HCT116 (cell line): Measurements from ENCODE around the gene MYOM1. TPM values are rescaled to one million over a fixed set of nuclear protein-coding genes. Genes with fewer than 3 reads are reported as not detected.

ENCODE experiments used
- ATAC-seq: fragments of 200-7000 bp; cut with Tn5 transposase; 2 replicates; pipeline ENCODE4 v1.9.1; 2020; ENCODE audit warnings: mild to moderate bottlenecking, moderate library complexity
- BruUV-seq: library from RNA; stranded (reverse); fragments of 400-500 nt; replicated peaks from 2 replicates; lab custom pipeline; 2021; lab: Mats Ljungman, UMichigan
- CTCF ChIA-PET: fragments of 300-600 bp; sonication (Branson Sonifier 250); formaldehyde crosslinking; loops from one replicate; lab custom pipeline; 2021; ENCODE audit warnings: antibody characterized with exemption; lab: Charles Lee
- POLR2A ChIA-PET: fragments of 300-600, 350-600 bp; sonication (Branson Sonifier 250); formaldehyde crosslinking; loops from one replicate; lab custom pipeline; 2021; ENCODE audit warnings: antibody characterized with exemption; lab: Charles Lee
- RAD21 ChIA-PET, 2 experiments: fragments of 300-600 bp; sonication (Branson Sonifier 250); formaldehyde crosslinking; loops; one replicate each; lab custom pipeline; 2023; ENCODE audit warnings: low total read pairs in 2 of 2; ENCODE audit not compliant: uncharacterized antibody in 2 of 2, unreplicated experiment in 2 of 2, low non-redundant PET in 1 of 2; lab: Charles Lee
- DNase-seq: peaks from one replicate; pipeline ENCODE4 v3.0.0-alpha.2; 2010; ENCODE audit warnings: low read depth, low spot score
- H2AFZ ChIP-seq: fragments of 200-600 bp; shearing (Covaris generic), sonication (generic); 2 replicates; pipeline ENCODE4 v1.6.1; 2017; ENCODE audit warnings: low read depth, mixed run types, mixed read lengths, antibody characterized with exemption, low read length; ENCODE audit not compliant: poor library complexity, severe bottlenecking
- H3K27ac ChIP-seq: 2 replicates; pipeline ENCODE4 v1.5.1; 2012; ENCODE audit warnings: low read depth, low read length
- H3K27me3 ChIP-seq: fragments of 200-600 bp; sonication (generic); 2 replicates; pipeline ENCODE4 v1.6.1; 2016; ENCODE audit warnings: mixed run types, low read length, mixed read lengths; ENCODE audit not compliant: insufficient read depth
- H3K36me3 ChIP-seq, 2 experiments: fragments of 200-500 bp in 1 of 2; fragments of 200-600 bp in 1 of 2; sonication (Bioruptor generic) in 1 of 2; sonication (generic) in 1 of 2; 2 replicates each; pipeline versions ENCODE4 v1.5.1 to v1.6.1; 2014 to 2016; ENCODE audit warnings: low read length in 2 of 2, inconsistent platforms in 1 of 2, mixed read lengths in 1 of 2, mixed run types in 1 of 2; ENCODE audit not compliant: insufficient read depth in 2 of 2, control insufficient read depth in 1 of 2
- H3K4me1 ChIP-seq, 2 experiments: fragments of 200-600 bp in 1 of 2; sonication (generic) in 1 of 2; 2 replicates each; pipeline versions ENCODE4 v1.5.1 to v1.6.1; 2012 to 2017; ENCODE audit warnings: low read length in 2 of 2, inconsistent platforms in 1 of 2, mild to moderate bottlenecking in 1 of 2, mixed read lengths in 1 of 2, mixed run types in 1 of 2, moderate library complexity in 1 of 2; ENCODE audit not compliant: insufficient read depth in 2 of 2, control insufficient read depth in 1 of 2
- H3K4me2 ChIP-seq: fragments of 200-600 bp; sonication (generic); 2 replicates; pipeline ENCODE4 v1.6.1; 2017; ENCODE audit warnings: mixed run types, low read length, mixed read lengths
- H3K4me3 ChIP-seq, 2 experiments: fragments of 200-600 bp in 1 of 2; sonication (generic) in 1 of 2; replicated peaks in 1 of 2; 2 replicates each; pipeline ENCODE4 v1.5.1; 2011 to 2016; ENCODE audit warnings: low read length in 2 of 2, control low read depth in 1 of 2, low read depth in 1 of 2, mild to moderate bottlenecking in 1 of 2, mixed read lengths in 1 of 2, mixed run types in 1 of 2
- H3K79me2 ChIP-seq: fragments of 200-600 bp; sonication (generic); 2 replicates; pipeline ENCODE4 v1.6.1; 2017; ENCODE audit warnings: mild to moderate bottlenecking, mixed run types, low read length, moderate library complexity, mixed read lengths; ENCODE audit not compliant: insufficient read depth
- H3K9ac ChIP-seq: fragments of 200-600 bp; sonication (generic); 2 replicates; pipeline ENCODE4 v1.6.1; 2016; ENCODE audit warnings: low read length, mixed read lengths
- H3K9me2 ChIP-seq: fragments of 200-600 bp; sonication (generic), shearing (Covaris generic); 2 replicates; pipeline ENCODE4 v1.6.1; 2017; ENCODE audit warnings: mixed run types, mild to moderate bottlenecking, moderate library complexity; ENCODE audit not compliant: insufficient read depth
- H3K9me3 ChIP-seq, 2 experiments: fragments of 200-500 bp in 1 of 2; fragments of 200-600 bp in 1 of 2; sonication (Bioruptor generic) in 1 of 2; sonication (generic) in 1 of 2; 2 replicates each; pipeline ENCODE4 v1.6.1; 2014 to 2017; ENCODE audit warnings: low read length in 2 of 2, mixed read lengths in 2 of 2, inconsistent platforms in 1 of 2, low read depth in 1 of 2, mild to moderate bottlenecking in 1 of 2, mixed run types in 1 of 2, moderate library complexity in 1 of 2; ENCODE audit not compliant: control insufficient read depth in 1 of 2, insufficient read depth in 1 of 2
- H4K20me1 ChIP-seq: fragments of 200-600 bp; sonication (generic), shearing (Covaris generic); 2 replicates; pipeline ENCODE4 v1.6.1; 2017; ENCODE audit warnings: mixed run types, mild to moderate bottlenecking, moderate library complexity; ENCODE audit not compliant: insufficient read depth
- ATF3 ChIP-seq: IDR thresholded peaks from 2 replicates; pipeline ENCODE4 v1.6.1; 2012
- EGR1 ChIP-seq: IDR thresholded peaks from 2 replicates; pipeline ENCODE4 v1.6.1; 2012; ENCODE audit warnings: low read depth
- TCF7L2 ChIP-seq: IDR thresholded peaks from 2 replicates; pipeline ENCODE4 v1.7.0; 2011; ENCODE audit warnings: borderline replicate concordance, inconsistent platforms; ENCODE audit not compliant: insufficient read depth, insufficient read length; ENCODE audit errors: extremely low read depth
- intact Hi-C: fragments of 100-400 bp; cut with micrococcal nuclease; formaldehyde crosslinking; loops from 2 replicates; pipeline ENCODE4 v1.10.0; 2022
- total RNA-seq: library from RNA; stranded (reverse); gene quantifications from one replicate; pipeline ENCODE4 v1.2.1, GENCODE V29; 2021; ENCODE audit not compliant: unreplicated experiment
- TF ChIP-seq, protein P1 (sequence below): IDR thresholded peaks from 2 replicates; pipeline ENCODE4 v1.6.1; 2012; ENCODE audit warnings: low read depth

MYOM1 gene
- total RNA-seq, 1 experiment from 2014 or later = 0.52 TPM

DNA sequence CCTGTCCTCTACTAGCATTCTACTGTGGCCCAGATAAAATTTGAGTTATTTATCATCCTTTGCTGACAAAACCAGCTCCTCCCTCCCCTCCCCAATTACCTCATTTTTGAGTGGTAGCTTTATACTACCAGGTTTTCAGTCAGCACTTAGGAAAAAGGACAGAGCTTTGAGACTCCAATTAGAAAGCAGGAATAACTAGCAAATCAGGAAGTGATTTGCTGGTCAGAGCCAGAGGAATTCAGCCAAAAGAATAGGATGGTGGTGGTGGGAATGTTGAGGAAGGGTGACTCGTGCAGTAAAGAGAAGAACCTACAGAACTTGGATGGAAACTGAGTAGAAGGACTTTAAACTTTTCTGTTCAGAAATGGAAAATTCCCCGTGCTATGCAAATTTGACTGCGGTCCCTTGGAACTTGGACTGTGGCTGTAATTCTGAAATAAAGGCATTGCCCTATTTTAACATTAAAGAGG, 45.8 kb upstream of the MYOM1 start:
- Histone ChIP-seq H3K9me3 (no peaks in the 10 kb centered on the region), H3K4me3 (no peak overlapping the region), H3K27ac (no peak overlapping the region), H3K4me2 (peak overlapping the region; percentile 81; the same call in 1 of the 2 replicates), H3K79me2 (peaks cover 94% of the 10 kb centered on the region), H3K36me3 (no peaks in the 10 kb centered on the region), H4K20me1 (peaks cover 52% of the 10 kb centered on the region; the same call in 1 of the 2 replicates), H3K9me2 (no peaks in the 10 kb centered on the region), H2AFZ (no peak overlapping the region), H3K9ac (peak overlapping the region; percentile 7; the same call in 1 of the 2 replicates), H3K4me1 (peaks cover 42 to 62% of the 10 kb centered on the region in 2 experiments), H3K27me3 (no peaks in the 10 kb centered on the region)
- DNase-seq = no peak
- POLR2A ChIA-PET = no interaction called here
- intact Hi-C loops = no loop called here
- no TSS peak for BruUV-seq
- no peak for TF ChIP-seq EGR1
- TF ChIP-seq, protein P1, sequence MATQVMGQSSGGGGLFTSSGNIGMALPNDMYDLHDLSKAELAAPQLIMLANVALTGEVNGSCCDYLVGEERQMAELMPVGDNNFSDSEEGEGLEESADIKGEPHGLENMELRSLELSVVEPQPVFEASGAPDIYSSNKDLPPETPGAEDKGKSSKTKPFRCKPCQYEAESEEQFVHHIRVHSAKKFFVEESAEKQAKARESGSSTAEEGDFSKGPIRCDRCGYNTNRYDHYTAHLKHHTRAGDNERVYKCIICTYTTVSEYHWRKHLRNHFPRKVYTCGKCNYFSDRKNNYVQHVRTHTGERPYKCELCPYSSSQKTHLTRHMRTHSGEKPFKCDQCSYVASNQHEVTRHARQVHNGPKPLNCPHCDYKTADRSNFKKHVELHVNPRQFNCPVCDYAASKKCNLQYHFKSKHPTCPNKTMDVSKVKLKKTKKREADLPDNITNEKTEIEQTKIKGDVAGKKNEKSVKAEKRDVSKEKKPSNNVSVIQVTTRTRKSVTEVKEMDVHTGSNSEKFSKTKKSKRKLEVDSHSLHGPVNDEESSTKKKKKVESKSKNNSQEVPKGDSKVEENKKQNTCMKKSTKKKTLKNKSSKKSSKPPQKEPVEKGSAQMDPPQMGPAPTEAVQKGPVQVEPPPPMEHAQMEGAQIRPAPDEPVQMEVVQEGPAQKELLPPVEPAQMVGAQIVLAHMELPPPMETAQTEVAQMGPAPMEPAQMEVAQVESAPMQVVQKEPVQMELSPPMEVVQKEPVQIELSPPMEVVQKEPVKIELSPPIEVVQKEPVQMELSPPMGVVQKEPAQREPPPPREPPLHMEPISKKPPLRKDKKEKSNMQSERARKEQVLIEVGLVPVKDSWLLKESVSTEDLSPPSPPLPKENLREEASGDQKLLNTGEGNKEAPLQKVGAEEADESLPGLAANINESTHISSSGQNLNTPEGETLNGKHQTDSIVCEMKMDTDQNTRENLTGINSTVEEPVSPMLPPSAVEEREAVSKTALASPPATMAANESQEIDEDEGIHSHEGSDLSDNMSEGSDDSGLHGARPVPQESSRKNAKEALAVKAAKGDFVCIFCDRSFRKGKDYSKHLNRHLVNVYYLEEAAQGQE = peak; percentile 40
- TF ChIP-seq ATF3 = no peak
- no peak for TF ChIP-seq TCF7L2
- CTCF ChIA-PET = no interaction called here
- RAD21 ChIA-PET = no interaction called here
- no peak for ATAC-seq
